Right kidney (tissue), 9 donors: Measurements from ENCODE around the gene NAPB.
"Not testable (repeated sequence)": the region's sequence is repeated elsewhere in the genome, so short reads cannot be mapped to it uniquely, and the experiment has no call there.

Experiments used
- DNase-seq: peaks from one replicate; pipeline ENCODE4 v3.0.0-alpha.2; 2016
- long read RNA-seq, 8 donors: transcript quantifications; one replicate each; lab custom pipeline, GENCODE V29; 2026

NAPB gene
- long read RNA-seq, donor 1, partial matches to known transcripts: 0 of 1 reads
- long read RNA-seq, donor 1, other reads (novel, unspliced or antisense): 0 of 1 reads
- long read RNA-seq, donor 2, partial matches to known transcripts: 0 of 1 reads
- long read RNA-seq, donor 2, other reads (novel, unspliced or antisense): 0 of 1 reads
- long read RNA-seq, donor 3, partial matches to known transcripts: 0 of 3 reads
- long read RNA-seq, donor 3, other reads (novel, unspliced or antisense): 0 of 3 reads
- long read RNA-seq, donor 4, partial matches to known transcripts: 0 of 2 reads
- long read RNA-seq, donor 4, other reads (novel, unspliced or antisense): 0 of 2 reads
- long read RNA-seq, donor 5, partial matches to known transcripts: 0 of 7 reads
- long read RNA-seq, donor 5, other reads (novel, unspliced or antisense): 0 of 7 reads
- long read RNA-seq, donor 6, partial matches to known transcripts: 0 of 2 reads
- long read RNA-seq, donor 6, other reads (novel, unspliced or antisense): 0 of 2 reads
- long read RNA-seq, donor 7, partial matches to known transcripts: 0 of 3 reads
- long read RNA-seq, donor 7, other reads (novel, unspliced or antisense): 0 of 3 reads
- long read RNA-seq, donor 8, partial matches to known transcripts: 0 of 1 reads
- long read RNA-seq, donor 8, other reads (novel, unspliced or antisense): 0 of 1 reads

- peak; percentile 86 for DNase-seq
Observed at GRCh38 chr20:23420943-23421931, at the start of gene NAPB. NAPB (minus strand) TSS chr20:23421488; CDS start chr20:23421402, 86 bp downstream.

- DNase-seq: not testable (repeated sequence)
Observed at GRCh38 chr20:23466961-23467360, 45.7 kb upstream of the NAPB start.

GRCh38 chr20:23461180-23461579 lies 39.9 kb upstream of the NAPB start:
- no peak for DNase-seq

GRCh38 chr20:23459461-23460150 lies 38.3 kb upstream of the NAPB start:
- no peak for DNase-seq

GRCh38 chr20:23456873-23457272 lies 35.6 kb upstream of the NAPB start:
- DNase-seq: no peak

- no peak for DNase-seq
Observed at GRCh38 chr20:23456409-23456808, 35.1 kb upstream of the NAPB start.

- no peak for DNase-seq
Observed at GRCh38 chr20:23455639-23456038, 34.4 kb upstream of the NAPB start.

GRCh38 chr20:23454816-23455215 lies 33.5 kb upstream of the NAPB start:
- no peak for DNase-seq

GRCh38 chr20:23453549-23454543 lies 32.6 kb upstream of the NAPB start:
- no peak for DNase-seq

- DNase-seq: no peak
Observed at GRCh38 chr20:23452776-23453175, 31.5 kb upstream of the NAPB start, which contains the start of gene CST11. CST11 (minus strand) TSS chr20:23452876; CDS start chr20:23452811, 65 bp downstream.

- DNase-seq: no peak
Observed at GRCh38 chr20:23451956-23452487, 30.7 kb upstream of the NAPB start.

- no peak for DNase-seq
Observed at GRCh38 chr20:23450877-23451276, 29.6 kb upstream of the NAPB start.

GRCh38 chr20:23449421-23449820 lies 28.1 kb upstream of the NAPB start:
- DNase-seq: no peak

GRCh38 chr20:23448167-23448566 lies 26.9 kb upstream of the NAPB start:
- no peak for DNase-seq

- DNase-seq: no peak
Observed at GRCh38 chr20:23446505-23446904, 25.2 kb upstream of the NAPB start.

- no peak for DNase-seq
Observed at GRCh38 chr20:23445596-23446217, 24.4 kb upstream of the NAPB start.

- DNase-seq: no peak
Observed at GRCh38 chr20:23444859-23445258, 23.6 kb upstream of the NAPB start.

- no peak for DNase-seq
Observed at GRCh38 chr20:23442436-23442835, 21.1 kb upstream of the NAPB start.

- peak; percentile 56 for DNase-seq
Observed at GRCh38 chr20:23441850-23442313, 20.6 kb upstream of the NAPB start.

- DNase-seq: no peak
Observed at GRCh38 chr20:23440004-23440403, 18.7 kb upstream of the NAPB start.
